Endothelial cell of umbilical vein (primary cell): Measurements from ENCODE around the gene ITIH3. TPM values are rescaled to one million over a fixed set of nuclear protein-coding genes. Genes with fewer than 3 reads are reported as not detected.
"Not testable (repeated sequence)": the region's sequence is repeated elsewhere in the genome, so short reads cannot be mapped to it uniquely, and the experiment has no call there.

Experiments
- BruUV-seq: library from RNA; stranded (reverse); fragments of 400-500 nt; replicated peaks from 2 replicates; lab custom pipeline; 2021; lab: Mats Ljungman, UMichigan
- CTCF ChIA-PET: fragments of 300-600, 350-600 bp; sonication (Branson Sonifier 250); formaldehyde crosslinking; loops from one replicate; lab custom pipeline; 2021; ENCODE audit warnings: antibody characterized with exemption, inconsistent platforms; lab: Charles Lee
- POLR2A ChIA-PET: fragments of 300-600, 350-600 bp; sonication (Branson Sonifier 250); formaldehyde crosslinking; loops from one replicate; lab custom pipeline; 2021; ENCODE audit warnings: antibody characterized with exemption, inconsistent platforms; lab: Charles Lee
- DNase-seq: peaks from one replicate; pipeline ENCODE4 v3.0.0-alpha.2; 2011; ENCODE audit warnings: low read depth, low spot score
- FAIRE-seq: peaks from 2 replicates; lab custom pipeline; 2011; peaks lifted over from hg19 to GRCh38; lab: Jason Lieb, UNC
- H2AFZ ChIP-seq: 2 replicates; pipeline ENCODE4 v1.6.0; 2012; ENCODE audit warnings: low read depth, low read length, control low read depth, inconsistent platforms
- H3K27ac ChIP-seq: 2 replicates; pipeline ENCODE4 v1.5.1; 2011; ENCODE audit warnings: low read depth, mild to moderate bottlenecking, control low read depth, low read length, moderate library complexity; ENCODE audit not compliant: insufficient read depth
- H3K27me3 ChIP-seq, 2 experiments: 2 replicates each; pipeline versions ENCODE4 v1.6.0 to v1.6.1; 2011; ENCODE audit warnings: low read length in 2 of 2, mixed read lengths in 1 of 2; ENCODE audit not compliant: control insufficient read depth in 2 of 2, insufficient read depth in 2 of 2
- H3K36me3 ChIP-seq, 2 experiments: 2 replicates in 1 of 2; 3 replicates in 1 of 2; pipeline ENCODE4 v1.5.1; 2011; ENCODE audit warnings: low read length in 2 of 2, mild to moderate bottlenecking in 1 of 2, moderate library complexity in 1 of 2; ENCODE audit not compliant: control insufficient read depth in 2 of 2, insufficient read depth in 2 of 2; ENCODE audit errors: extremely low read depth in 1 of 2
- H3K4me1 ChIP-seq: 3 replicates; pipeline ENCODE4 v1.5.1; 2011; ENCODE audit warnings: mild to moderate bottlenecking, low read length; ENCODE audit not compliant: control insufficient read depth, insufficient read depth; ENCODE audit errors: extremely low read depth
- H3K4me2 ChIP-seq: 2 replicates; pipeline ENCODE4 v1.6.1; 2011; ENCODE audit warnings: low read length, control low read depth, mixed read lengths; ENCODE audit not compliant: insufficient read depth
- H3K4me3 ChIP-seq, 3 experiments: fragments of 200-600 bp in 1 of 3; sonication (generic), shearing (Covaris generic) in 1 of 3; replicated peaks in 1 of 3; 2 replicates each; pipeline ENCODE4 v1.5.1; 2011 to 2016; ENCODE audit warnings: control low read depth in 3 of 3, low read length in 3 of 3, mild to moderate bottlenecking in 2 of 3, inconsistent platforms in 1 of 3, low read depth in 1 of 3, moderate library complexity in 1 of 3; ENCODE audit not compliant: insufficient read depth in 1 of 3
- H3K79me2 ChIP-seq: 2 replicates; pipeline ENCODE4 v1.6.0; 2012; ENCODE audit warnings: low read length, inconsistent platforms; ENCODE audit not compliant: control insufficient read depth, insufficient read depth
- H3K9ac ChIP-seq: replicated peaks from 2 replicates; pipeline ENCODE3; 2011; ENCODE audit warnings: low read length, control low read depth; ENCODE audit not compliant: insufficient read depth; ENCODE audit errors: extremely low read depth
- H3K9me1 ChIP-seq: replicated peaks from 3 replicates; pipeline ENCODE4 v1.6.0; 2011; ENCODE audit warnings: mild to moderate bottlenecking, low read length; ENCODE audit not compliant: control insufficient read depth, insufficient read depth; ENCODE audit errors: extremely low read depth
- H3K9me3 ChIP-seq: replicated peaks from 2 replicates; pipeline ENCODE4 v1.5.1; 2012; ENCODE audit warnings: low read length, inconsistent platforms; ENCODE audit not compliant: control insufficient read depth, insufficient read depth
- H4K20me1 ChIP-seq: replicated peaks from 2 replicates; pipeline ENCODE3; 2011; ENCODE audit warnings: mild to moderate bottlenecking, low read length; ENCODE audit not compliant: control insufficient read depth, insufficient read depth; ENCODE audit errors: extremely low read depth
- CTCF ChIP-seq, 2 donors: IDR thresholded peaks; 1 replicate in 1 of 2; 2 replicates in 1 of 2; pipeline ENCODE4 v1.5.1; 2011; ENCODE audit warnings: low read length in 2 of 2, mild to moderate bottlenecking in 2 of 2, moderate library complexity in 2 of 2, control low read depth in 1 of 2, inconsistent platforms in 1 of 2, low read depth in 1 of 2; ENCODE audit not compliant: insufficient read depth in 1 of 2; ENCODE audit errors: extremely low read depth in 1 of 2
- EZH2 ChIP-seq: IDR thresholded peaks from 2 replicates; pipeline ENCODE4 v1.6.1; 2012; ENCODE audit warnings: borderline replicate concordance, low read depth, mild to moderate bottlenecking, moderate library complexity, low read length, inconsistent platforms; ENCODE audit not compliant: severe bottlenecking
- FOS ChIP-seq: IDR thresholded peaks from 2 replicates; pipeline ENCODE4 v1.6.1; 2011; ENCODE audit warnings: mild to moderate bottlenecking, low read length, moderate library complexity, borderline replicate concordance; ENCODE audit not compliant: insufficient read depth
- GATA2 ChIP-seq: IDR thresholded peaks from 2 replicates; pipeline ENCODE4 v1.7.0; 2011; ENCODE audit warnings: low read depth, mild to moderate bottlenecking, moderate library complexity, mixed read lengths, low read length; ENCODE audit not compliant: insufficient read length, insufficient read depth
- JUN ChIP-seq: IDR thresholded peaks from 2 replicates; pipeline ENCODE4 v1.6.1; 2011; ENCODE audit warnings: borderline replicate concordance, low read depth; ENCODE audit not compliant: insufficient read length, insufficient read depth
- MAX ChIP-seq: IDR thresholded peaks from 2 replicates; pipeline ENCODE4 v1.6.1; 2011; ENCODE audit not compliant: insufficient read depth, insufficient read length
- MYC ChIP-seq: IDR thresholded peaks from one replicate; pipeline ENCODE4 v1.6.1; 2011; ENCODE audit warnings: mild to moderate bottlenecking, low read depth, low read length
- POLR2A ChIP-seq: IDR thresholded peaks from 2 replicates; pipeline ENCODE4 v1.6.1; 2012; ENCODE audit warnings: low read depth, mild to moderate bottlenecking, control low read depth, low read length
- POLR2AphosphoS5 ChIP-seq: IDR thresholded peaks from 2 replicates; pipeline ENCODE4 v1.6.1; 2012; ENCODE audit warnings: low read depth, mild to moderate bottlenecking, control low read depth, low read length, moderate library complexity; ENCODE audit not compliant: insufficient read depth
- dilution Hi-C: fragments of 300-500 bp; cut with MboI; formaldehyde crosslinking; loops from one replicate; pipeline ENCODE4 v1.15.0; 2019; ENCODE audit warnings: low sequenced_read_pairs; ENCODE audit not compliant: extremely low pct_ligation_motif_present
- intact Hi-C: fragments of 100-400 bp; cut with micrococcal nuclease; formaldehyde crosslinking; loops from one replicate; pipeline ENCODE4 v1.10.0; 2022
- polyA plus RNA-seq, 4 experiments: library from polyadenylated mRNA; depleted of rRNA in 3 of 4; stranded (reverse) in 3 of 4; unstranded in 1 of 4; fragments of >200 nt; gene quantifications; 2 replicates each; pipeline versions ENCODE4 v1.2.1 to v1.2.3, GENCODE V29; 2011 to 2012; ENCODE audit warnings: missing spikeins in 1 of 4
- total RNA-seq: library from RNA; stranded (reverse); gene quantifications from 2 replicates; pipeline ENCODE4 v1.2.3, GENCODE V29; 2021

The ITIH3 gene
- total and polyA plus RNA-seq, 2 donors (not counting 3 experiments of a cell fraction or from before 2014, with no cell fraction given) = not detected

DNA sequence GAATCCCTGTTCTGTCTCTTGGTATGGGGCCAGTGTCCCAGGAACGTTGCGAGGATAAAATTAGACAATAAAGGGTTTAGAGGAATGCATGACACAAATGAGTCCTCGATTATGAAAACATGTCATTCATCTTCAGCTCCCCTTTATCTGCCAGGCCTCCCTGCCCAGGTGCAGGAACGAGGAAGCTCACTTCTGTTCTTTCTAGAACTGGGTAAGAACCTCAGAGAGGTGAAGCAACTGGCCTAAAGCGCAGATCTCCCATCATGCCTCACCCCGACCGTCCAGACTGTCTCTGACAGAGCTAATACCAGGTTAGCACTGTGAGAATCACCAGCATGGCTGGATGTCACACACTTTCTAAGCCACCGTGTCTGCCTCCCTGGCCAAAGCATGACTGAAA, 18.7 kb upstream of the ITIH3 start:
- no peak for FAIRE-seq
- BruUV-seq = no TSS peak

DNA sequence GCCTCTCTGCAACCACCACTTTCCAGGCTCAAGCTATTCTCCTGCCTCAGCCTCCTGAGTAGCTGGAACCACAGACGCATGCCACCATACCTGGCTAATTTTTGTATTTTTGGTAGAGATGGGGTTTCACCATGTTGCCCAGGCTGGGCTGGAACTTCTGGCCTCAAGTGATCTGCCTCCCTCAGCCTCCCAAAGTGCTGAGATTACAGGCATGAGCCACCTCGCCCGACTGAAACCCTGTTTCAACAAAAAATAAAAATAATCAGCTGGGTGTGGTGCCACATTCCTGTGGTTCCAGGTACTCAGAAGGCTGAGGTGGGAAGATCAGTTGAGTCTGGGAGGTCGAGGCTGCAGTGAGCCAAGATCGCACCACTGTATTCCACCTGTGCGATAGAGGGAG, 18.1 kb upstream of the ITIH3 start:
- FAIRE-seq, H4K20me1 ChIP-seq, H3K9me3 ChIP-seq, H3K9me1 ChIP-seq, DNase-seq, intact Hi-C loops, H3K79me2 ChIP-seq, H3K4me2 ChIP-seq, dilution Hi-C loops, H3K4me1 ChIP-seq, BruUV-seq, POLR2A ChIA-PET, H3K36me3 ChIP-seq, H3K27ac ChIP-seq, H3K4me3 ChIP-seq, H3K27me3 ChIP-seq, H2AFZ ChIP-seq, H3K9ac ChIP-seq: not testable (repeated sequence)
- CTCF ChIA-PET = interaction anchor here (1.1 kb wide), 1 partner anchor 9 kb away, joined by 5 read pairs; no protein-coding TSS in a partner anchor

More for the DNA sequence above, 18.7 kb upstream of the ITIH3 start:
- Histone ChIP-seq H3K4me3 (no peak overlapping the region), H3K4me2 (no peak overlapping the region), H3K9me1 (no peaks in the 10 kb centered on the region), H3K36me3 (no peaks in the 10 kb centered on the region), H3K79me2 (no peaks in the 10 kb centered on the region), H3K27me3 (peaks cover 0 to 7% of the 10 kb centered on the region in 2 experiments), H4K20me1 (no peaks in the 10 kb centered on the region), H3K9ac (no peak overlapping the region), H3K4me1 (peaks cover 5% of the 10 kb centered on the region), H3K27ac (no peak overlapping the region), H3K9me3 (no peaks in the 10 kb centered on the region), H2AFZ (no peak overlapping the region)
- dilution Hi-C loops (no loop called here), intact Hi-C loops (no loop called here)
- POLR2A ChIA-PET = no interaction called here
- DNase-seq = no peak
- TF ChIP-seq EZH2 = no peak
- no peak for TF ChIP-seq MYC
- TF ChIP-seq POLR2AphosphoS5 = no peak
- TF ChIP-seq GATA2 = no peak
- no peak for TF ChIP-seq JUN
- TF ChIP-seq FOS = no peak
- TF ChIP-seq POLR2A = no peak
- TF ChIP-seq CTCF (IDR thresholded peaks at IDR 0.05; ENCODE audit: extremely low read depth in 1 of 2, insufficient read depth in 1 of 2, low read depth in 1 of 2, low read length in 2 of 2) = no peak
- TF ChIP-seq MAX = no peak
- CTCF ChIA-PET = interaction anchor here (1.1 kb wide), 1 partner anchor 9 kb away, joined by 5 read pairs; no protein-coding TSS in a partner anchor
